ENCODE measurements around the gene TSPAN10. TPM values are rescaled to one million over a fixed set of nuclear protein-coding genes. Genes with fewer than 3 reads are reported as not detected.
"Not testable (repeated sequence)": the region's sequence is repeated elsewhere in the genome, so short reads cannot be mapped to it uniquely, and the experiment has no call there.

The TSPAN10 gene
- total and polyA plus RNA-seq, 2 donors from 2014 or later, result 1.9 to 2.1 TPM

GRCh38 chr17:81612172-81612970 lies 24.6 kb upstream of the TSPAN10 start:
- H3K9me3 ChIP-seq (ENCODE audit: control insufficient read depth in 2 of 3, insufficient read depth in 1 of 3, low read length in 3 of 3), result no peaks in the 10 kb centered on the region
- peaks cover 0 to 6% (median 2%) of the 10 kb centered on the region in 3 donors for H3K4me1 ChIP-seq (ENCODE audit: control insufficient read depth in 2 of 3, insufficient read depth in 2 of 3, low read depth in 1 of 3, low read length in 3 of 3)
- no peak overlapping the region for H3K4me3 ChIP-seq (ENCODE audit: low read length in 3 of 3)
- no peak overlapping the region for H3K27ac ChIP-seq (ENCODE audit: low read depth in 2 of 2, low read length in 2 of 2)
- H3K36me3 ChIP-seq (ENCODE audit: control insufficient read depth in 2 of 3, insufficient read depth in 3 of 3, low read length in 3 of 3), result peaks cover 2 to 51% (median 31%) of the 10 kb centered on the region in 3 donors
- H3K27me3 ChIP-seq (ENCODE audit: control insufficient read depth, insufficient read depth, low read length), result no peaks in the 10 kb centered on the region
- TF ChIP-seq CTCF (IDR thresholded peaks at IDR 0.05; ENCODE audit: borderline replicate concordance, extremely low read depth, insufficient read depth), result no peak
- intact Hi-C loops (cut with DNase I), result no loop called here
- peak in 1 of 5 donors; percentile 19 for DNase-seq
- H3K9ac ChIP-seq (ENCODE audit: low read length in 3 of 3), result no peak overlapping the region
- FAIRE-seq, result no peak

GRCh38 chr17:81615401-81615930 lies 21.5 kb upstream of the TSPAN10 start:
- H3K27me3 ChIP-seq (ENCODE audit: control insufficient read depth, insufficient read depth, low read length), result no peaks in the 10 kb centered on the region
- peak in 1 of 5 donors; percentile 19 for DNase-seq
- no peak for TF ChIP-seq CTCF (IDR thresholded peaks at IDR 0.05; ENCODE audit: borderline replicate concordance, extremely low read depth, insufficient read depth)
- intact Hi-C loops (cut with DNase I), result no loop called here
- no peaks in the 10 kb centered on the region for H3K9me3 ChIP-seq (ENCODE audit: control insufficient read depth in 2 of 3, insufficient read depth in 1 of 3, low read length in 3 of 3)
- H3K4me1 ChIP-seq (ENCODE audit: control insufficient read depth in 2 of 3, insufficient read depth in 2 of 3, low read depth in 1 of 3, low read length in 3 of 3), result peaks cover 0 to 6% (median 2%) of the 10 kb centered on the region in 3 donors
- no peak overlapping the region for H3K27ac ChIP-seq (ENCODE audit: low read depth in 2 of 2, low read length in 2 of 2)
- no peak overlapping the region for H3K9ac ChIP-seq (ENCODE audit: low read length in 3 of 3)
- H3K4me3 ChIP-seq (ENCODE audit: low read length in 3 of 3), result no peak overlapping the region
- peaks cover 0 to 33% (median 13%) of the 10 kb centered on the region in 3 donors for H3K36me3 ChIP-seq (ENCODE audit: control insufficient read depth in 2 of 3, insufficient read depth in 3 of 3, low read length in 3 of 3)
- FAIRE-seq, result no peak

- Histone ChIP-seq H3K4me1 (ENCODE audit: control insufficient read depth in 2 of 3, insufficient read depth in 2 of 3, low read depth in 1 of 3, low read length in 3 of 3) (peaks cover 0 to 16% (median 8%) of the 10 kb centered on the region in 3 donors), H3K27me3 (ENCODE audit: control insufficient read depth, insufficient read depth, low read length) (no peaks in the 10 kb centered on the region), H3K27ac (ENCODE audit: low read depth in 2 of 2, low read length in 2 of 2) (no peak overlapping the region), H3K9ac (ENCODE audit: low read length in 3 of 3) (no peak overlapping the region), H3K9me3 (ENCODE audit: control insufficient read depth in 2 of 3, insufficient read depth in 1 of 3, low read length in 3 of 3) (no peaks in the 10 kb centered on the region), H3K4me3 (ENCODE audit: low read length in 3 of 3) (no peak overlapping the region), H3K36me3 (ENCODE audit: control insufficient read depth in 2 of 3, insufficient read depth in 3 of 3, low read length in 3 of 3) (peaks cover 4 to 46% (median 19%) of the 10 kb centered on the region in 3 donors)
- DNase-seq (peak in 1 of 5 donors; percentile 46), FAIRE-seq (no peak)
- TF ChIP-seq CTCF (IDR thresholded peaks at IDR 0.05; ENCODE audit: borderline replicate concordance, extremely low read depth, insufficient read depth), result no peak
- intact Hi-C loops (cut with DNase I), result no loop called here
Observed at GRCh38 chr17:81616877-81617276, 20.1 kb upstream of the TSPAN10 start.

GRCh38 chr17:81618307-81618706 lies 18.7 kb upstream of the TSPAN10 start:
- DNase-seq, result peak in 1 of 5 donors; percentile 34
- Histone ChIP-seq H3K36me3 (ENCODE audit: control insufficient read depth in 2 of 3, insufficient read depth in 3 of 3, low read length in 3 of 3) (peaks cover 9 to 37% (median 14%) of the 10 kb centered on the region in 3 donors), H3K4me1 (ENCODE audit: control insufficient read depth in 2 of 3, insufficient read depth in 2 of 3, low read depth in 1 of 3, low read length in 3 of 3) (peaks cover 0 to 16% (median 8%) of the 10 kb centered on the region in 3 donors)
- intact Hi-C loops (cut with DNase I); H3K27me3 ChIP-seq (ENCODE audit: control insufficient read depth, insufficient read depth, low read length); H3K4me3 ChIP-seq (ENCODE audit: low read length in 3 of 3); H3K9ac ChIP-seq (ENCODE audit: low read length in 3 of 3); H3K9me3 ChIP-seq (ENCODE audit: control insufficient read depth in 2 of 3, insufficient read depth in 1 of 3, low read length in 3 of 3); FAIRE-seq; H3K27ac ChIP-seq (ENCODE audit: low read depth in 2 of 2, low read length in 2 of 2): not testable (repeated sequence)
